A549 (cell line): ENCODE data around the gene RXRA.

Experiments
- CEBPB ChIP-seq, 2 experiments: fragments of >200 bp in 1 of 2; sonication (Bioruptor Twin) in 1 of 2; formaldehyde crosslinking in 1 of 2; IDR thresholded peaks; 2 replicates each; pipeline ENCODE4 v1.6.1; 2012 to 2016
- EP300 ChIP-seq, 2 experiments: fragments of >200 bp; sonication (Bioruptor Twin); formaldehyde crosslinking; IDR thresholded peaks; 2 replicates in 1 of 2; 3 replicates in 1 of 2; pipeline ENCODE4 v1.6.1; 2016 to 2017
- HDAC2 ChIP-seq: fragments of 200-600 bp; sonication (generic); IDR thresholded peaks from 2 replicates; pipeline ENCODE4 v1.6.1; 2016
- POLR2A ChIP-seq: IDR thresholded peaks from 2 replicates; pipeline ENCODE4 v1.6.1; 2012; ENCODE audit warnings: mild to moderate bottlenecking, low read length
- POLR2AphosphoS2 ChIP-seq: conservative IDR thresholded peaks from 2 replicates; pipeline ENCODE4 v1.6.1; 2012; ENCODE audit warnings: low read length, improper control_type of control experiment, inconsistent platforms
- RCOR1 ChIP-seq: fragments of 150-350 bp; IDR thresholded peaks from 2 replicates; pipeline ENCODE4 v1.6.1; 2014; ENCODE audit warnings: antibody characterized with exemption, low read length, low read depth
- RNF2 ChIP-seq: fragments of 200-600 bp; sonication (generic); IDR thresholded peaks from 2 replicates; pipeline ENCODE4 v1.6.1; 2016; ENCODE audit warnings: low read depth, mild to moderate bottlenecking, antibody characterized with exemption, moderate library complexity, borderline replicate concordance
- TP53 ChIP-seq: fragments of 250-450 bp; sonication (Bioruptor Pico); IDR thresholded peaks from 2 replicates; pipeline ENCODE4 v1.5.0; 2021; ENCODE audit warnings: mild to moderate bottlenecking, moderate library complexity
- TF ChIP-seq, protein P1 (sequence below): fragments of 450-650 bp; IDR thresholded peaks from 2 replicates; pipeline ENCODE4 v1.6.1; 2014; ENCODE audit warnings: antibody characterized with exemption
- TF ChIP-seq, protein P2 (sequence below): fragments of >200 bp; sonication (Bioruptor Twin); formaldehyde crosslinking; IDR thresholded peaks from 3 replicates; pipeline ENCODE4 v1.5.1; 2016
- TF ChIP-seq, protein P3 (sequence below): IDR thresholded peaks from 2 replicates; pipeline ENCODE4 v1.6.1; 2012
- TF ChIP-seq, protein P4 (sequence below): fragments of 250-450 bp; sonication (Bioruptor Pico); IDR thresholded peaks from 2 replicates; pipeline ENCODE4 v1.5.0; 2021; ENCODE audit warnings: mild to moderate bottlenecking, moderate library complexity, borderline replicate concordance
- TF ChIP-seq, protein P5 (sequence below): fragments of 150-350 bp; IDR thresholded peaks from 2 replicates; pipeline ENCODE4 v1.6.1; 2014; ENCODE audit warnings: low read depth, mild to moderate bottlenecking, low read length
- TF ChIP-seq, protein P6 (sequence below): fragments of 200-600 bp; sonication (generic); IDR thresholded peaks from 2 replicates; pipeline ENCODE4 v1.6.1; 2016; ENCODE audit warnings: antibody characterized with exemption, mild to moderate bottlenecking, moderate library complexity

DNA sequence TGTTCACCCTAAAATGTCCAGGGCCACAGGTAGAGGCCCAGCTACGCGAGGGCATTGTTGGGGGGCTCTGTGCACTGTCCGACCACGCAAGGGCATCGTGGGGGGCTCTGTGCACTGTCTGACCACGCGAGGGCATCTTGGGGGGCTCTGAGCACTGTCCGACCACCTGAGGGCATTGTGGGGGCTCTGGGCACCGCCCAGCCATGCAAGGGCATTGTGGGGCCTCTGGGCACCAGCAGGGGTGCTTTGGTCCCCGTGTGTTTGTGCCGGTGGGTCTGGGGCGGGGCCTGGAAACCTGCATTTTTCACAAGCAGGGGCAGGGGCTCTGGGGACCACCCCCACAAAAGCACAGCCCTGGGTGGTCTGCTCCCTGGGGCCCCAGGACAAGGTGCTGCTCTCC lies 41.5 kb upstream of the RXRA start:
- TF ChIP-seq POLR2AphosphoS2, result no peak
- no peak for TF ChIP-seq HDAC2
- no peak for TF ChIP-seq RCOR1
- TF ChIP-seq, protein P1, sequence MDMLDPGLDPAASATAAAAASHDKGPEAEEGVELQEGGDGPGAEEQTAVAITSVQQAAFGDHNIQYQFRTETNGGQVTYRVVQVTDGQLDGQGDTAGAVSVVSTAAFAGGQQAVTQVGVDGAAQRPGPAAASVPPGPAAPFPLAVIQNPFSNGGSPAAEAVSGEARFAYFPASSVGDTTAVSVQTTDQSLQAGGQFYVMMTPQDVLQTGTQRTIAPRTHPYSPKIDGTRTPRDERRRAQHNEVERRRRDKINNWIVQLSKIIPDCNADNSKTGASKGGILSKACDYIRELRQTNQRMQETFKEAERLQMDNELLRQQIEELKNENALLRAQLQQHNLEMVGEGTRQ, result no peak
- no peak for TF ChIP-seq EP300 (IDR thresholded peaks at IDR 0.05)
- TF ChIP-seq, protein P2, sequence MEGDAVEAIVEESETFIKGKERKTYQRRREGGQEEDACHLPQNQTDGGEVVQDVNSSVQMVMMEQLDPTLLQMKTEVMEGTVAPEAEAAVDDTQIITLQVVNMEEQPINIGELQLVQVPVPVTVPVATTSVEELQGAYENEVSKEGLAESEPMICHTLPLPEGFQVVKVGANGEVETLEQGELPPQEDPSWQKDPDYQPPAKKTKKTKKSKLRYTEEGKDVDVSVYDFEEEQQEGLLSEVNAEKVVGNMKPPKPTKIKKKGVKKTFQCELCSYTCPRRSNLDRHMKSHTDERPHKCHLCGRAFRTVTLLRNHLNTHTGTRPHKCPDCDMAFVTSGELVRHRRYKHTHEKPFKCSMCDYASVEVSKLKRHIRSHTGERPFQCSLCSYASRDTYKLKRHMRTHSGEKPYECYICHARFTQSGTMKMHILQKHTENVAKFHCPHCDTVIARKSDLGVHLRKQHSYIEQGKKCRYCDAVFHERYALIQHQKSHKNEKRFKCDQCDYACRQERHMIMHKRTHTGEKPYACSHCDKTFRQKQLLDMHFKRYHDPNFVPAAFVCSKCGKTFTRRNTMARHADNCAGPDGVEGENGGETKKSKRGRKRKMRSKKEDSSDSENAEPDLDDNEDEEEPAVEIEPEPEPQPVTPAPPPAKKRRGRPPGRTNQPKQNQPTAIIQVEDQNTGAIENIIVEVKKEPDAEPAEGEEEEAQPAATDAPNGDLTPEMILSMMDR, result no peak
- TF ChIP-seq POLR2A, result no peak
- TF ChIP-seq, protein P3, sequence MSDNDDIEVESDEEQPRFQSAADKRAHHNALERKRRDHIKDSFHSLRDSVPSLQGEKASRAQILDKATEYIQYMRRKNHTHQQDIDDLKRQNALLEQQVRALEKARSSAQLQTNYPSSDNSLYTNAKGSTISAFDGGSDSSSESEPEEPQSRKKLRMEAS, result no peak
- TF ChIP-seq, protein P4, sequence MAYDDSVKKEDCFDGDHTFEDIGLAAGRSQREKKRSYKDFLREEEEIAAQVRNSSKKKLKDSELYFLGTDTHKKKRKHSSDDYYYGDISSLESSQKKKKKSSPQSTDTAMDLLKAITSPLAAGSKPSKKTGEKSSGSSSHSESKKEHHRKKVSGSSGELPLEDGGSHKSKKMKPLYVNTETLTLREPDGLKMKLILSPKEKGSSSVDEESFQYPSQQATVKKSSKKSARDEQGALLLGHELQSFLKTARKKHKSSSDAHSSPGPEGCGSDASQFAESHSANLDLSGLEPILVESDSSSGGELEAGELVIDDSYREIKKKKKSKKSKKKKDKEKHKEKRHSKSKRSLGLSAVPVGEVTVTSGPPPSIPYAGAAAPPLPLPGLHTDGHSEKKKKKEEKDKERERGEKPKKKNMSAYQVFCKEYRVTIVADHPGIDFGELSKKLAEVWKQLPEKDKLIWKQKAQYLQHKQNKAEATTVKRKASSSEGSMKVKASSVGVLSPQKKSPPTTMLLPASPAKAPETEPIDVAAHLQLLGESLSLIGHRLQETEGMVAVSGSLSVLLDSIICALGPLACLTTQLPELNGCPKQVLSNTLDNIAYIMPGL (CRISPR knock-in tag), result no peak
- TF ChIP-seq RNF2, result no peak
- TF ChIP-seq, protein P5, sequence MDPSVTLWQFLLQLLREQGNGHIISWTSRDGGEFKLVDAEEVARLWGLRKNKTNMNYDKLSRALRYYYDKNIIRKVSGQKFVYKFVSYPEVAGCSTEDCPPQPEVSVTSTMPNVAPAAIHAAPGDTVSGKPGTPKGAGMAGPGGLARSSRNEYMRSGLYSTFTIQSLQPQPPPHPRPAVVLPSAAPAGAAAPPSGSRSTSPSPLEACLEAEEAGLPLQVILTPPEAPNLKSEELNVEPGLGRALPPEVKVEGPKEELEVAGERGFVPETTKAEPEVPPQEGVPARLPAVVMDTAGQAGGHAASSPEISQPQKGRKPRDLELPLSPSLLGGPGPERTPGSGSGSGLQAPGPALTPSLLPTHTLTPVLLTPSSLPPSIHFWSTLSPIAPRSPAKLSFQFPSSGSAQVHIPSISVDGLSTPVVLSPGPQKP, result no peak
- TF ChIP-seq CEBPB (IDR thresholded peaks at IDR 0.05), result no peak
- TF ChIP-seq, protein P6, sequence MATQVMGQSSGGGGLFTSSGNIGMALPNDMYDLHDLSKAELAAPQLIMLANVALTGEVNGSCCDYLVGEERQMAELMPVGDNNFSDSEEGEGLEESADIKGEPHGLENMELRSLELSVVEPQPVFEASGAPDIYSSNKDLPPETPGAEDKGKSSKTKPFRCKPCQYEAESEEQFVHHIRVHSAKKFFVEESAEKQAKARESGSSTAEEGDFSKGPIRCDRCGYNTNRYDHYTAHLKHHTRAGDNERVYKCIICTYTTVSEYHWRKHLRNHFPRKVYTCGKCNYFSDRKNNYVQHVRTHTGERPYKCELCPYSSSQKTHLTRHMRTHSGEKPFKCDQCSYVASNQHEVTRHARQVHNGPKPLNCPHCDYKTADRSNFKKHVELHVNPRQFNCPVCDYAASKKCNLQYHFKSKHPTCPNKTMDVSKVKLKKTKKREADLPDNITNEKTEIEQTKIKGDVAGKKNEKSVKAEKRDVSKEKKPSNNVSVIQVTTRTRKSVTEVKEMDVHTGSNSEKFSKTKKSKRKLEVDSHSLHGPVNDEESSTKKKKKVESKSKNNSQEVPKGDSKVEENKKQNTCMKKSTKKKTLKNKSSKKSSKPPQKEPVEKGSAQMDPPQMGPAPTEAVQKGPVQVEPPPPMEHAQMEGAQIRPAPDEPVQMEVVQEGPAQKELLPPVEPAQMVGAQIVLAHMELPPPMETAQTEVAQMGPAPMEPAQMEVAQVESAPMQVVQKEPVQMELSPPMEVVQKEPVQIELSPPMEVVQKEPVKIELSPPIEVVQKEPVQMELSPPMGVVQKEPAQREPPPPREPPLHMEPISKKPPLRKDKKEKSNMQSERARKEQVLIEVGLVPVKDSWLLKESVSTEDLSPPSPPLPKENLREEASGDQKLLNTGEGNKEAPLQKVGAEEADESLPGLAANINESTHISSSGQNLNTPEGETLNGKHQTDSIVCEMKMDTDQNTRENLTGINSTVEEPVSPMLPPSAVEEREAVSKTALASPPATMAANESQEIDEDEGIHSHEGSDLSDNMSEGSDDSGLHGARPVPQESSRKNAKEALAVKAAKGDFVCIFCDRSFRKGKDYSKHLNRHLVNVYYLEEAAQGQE, result no peak
- no peak for TF ChIP-seq TP53 (CRISPR knock-in tag)
